Right cardiac atrium (tissue), 5 donors: ENCODE measurements around the gene KRT3. TPM values are rescaled to one million over a fixed set of nuclear protein-coding genes. Genes with fewer than 3 reads are reported as not detected.
"Not testable (repeated sequence)": the region's sequence is repeated elsewhere in the genome, so short reads cannot be mapped to it uniquely, and the experiment has no call there.

Experiments used
- ATAC-seq, 2 donors: fragments of 200-7000 bp; cut with Tn5 transposase; one replicate each; pipeline versions ENCODE4 v1.8.0 to v1.9.1; 2020; ENCODE audit warnings: moderate library complexity in 2 of 2, mild to moderate bottlenecking in 1 of 2
- DNase-seq, 3 donors: peaks; one replicate each; pipeline ENCODE4 v3.0.0-alpha.2; 2020
- H3K27ac ChIP-seq: one replicate; pipeline ENCODE4 v1.5.1; 2013; ENCODE audit warnings: mild to moderate bottlenecking, low read length, control low read depth, moderate library complexity
- H3K27me3 ChIP-seq: one replicate; pipeline ENCODE4 v1.6.1; 2013; ENCODE audit not compliant: control insufficient read depth, insufficient read depth
- H3K4me1 ChIP-seq: one replicate; pipeline ENCODE4 v1.6.1; 2013; ENCODE audit warnings: low read length; ENCODE audit not compliant: control insufficient read depth, insufficient read depth
- H3K4me3 ChIP-seq: one replicate; pipeline ENCODE4 v1.5.1; 2013; ENCODE audit warnings: low read length, control low read depth
- H3K9me3 ChIP-seq: one replicate; pipeline ENCODE4 v1.6.1; 2013; ENCODE audit warnings: low read length; ENCODE audit not compliant: control insufficient read depth
- WGBS: extraction: QIAGEN DNeasy Blood & Tissue Kit; methylation state at CpG from one replicate; pipeline ENCODE4 v1.1.7; 2013; 5-methylcytosine and 5-hydroxymethylcytosine counted together
- intact Hi-C, 4 donors: fragments of 100-400 bp; cut with DNase I; formaldehyde crosslinking; loops; one replicate each; pipeline versions ENCODE4 v1.11.0 to v1.14.0; 2022 to 2023
- polyA plus RNA-seq: library from polyadenylated mRNA; stranded (reverse); fragments of 200-250 nt; gene quantifications from one replicate; pipeline ENCODE4 v1.2.3, GENCODE V29; 2013
- total RNA-seq, 4 donors: library from RNA; stranded (reverse); fragmentation: NEBNext Ultra II Directional; extraction: Animal tissue kit (Norgen Biotek cat#: 25700); gene quantifications; one replicate each; pipeline ENCODE4 v1.2.1, GENCODE V29; 2021
- donor health status: healthy with polysubstance abuse.
- donor health status: DM: no; HTN: yes; CAD: no.
- donor health status: DM: no; HTN: no; CAD: no.
- donor health status: DM: no; HTN: yes; CAD: no; lungs with severe emphysema.
- donor health status: DM: yes; HTN: yes; CAD: no.

The KRT3 gene
- total and polyA plus RNA-seq, 5 donors = not detected

DNA sequence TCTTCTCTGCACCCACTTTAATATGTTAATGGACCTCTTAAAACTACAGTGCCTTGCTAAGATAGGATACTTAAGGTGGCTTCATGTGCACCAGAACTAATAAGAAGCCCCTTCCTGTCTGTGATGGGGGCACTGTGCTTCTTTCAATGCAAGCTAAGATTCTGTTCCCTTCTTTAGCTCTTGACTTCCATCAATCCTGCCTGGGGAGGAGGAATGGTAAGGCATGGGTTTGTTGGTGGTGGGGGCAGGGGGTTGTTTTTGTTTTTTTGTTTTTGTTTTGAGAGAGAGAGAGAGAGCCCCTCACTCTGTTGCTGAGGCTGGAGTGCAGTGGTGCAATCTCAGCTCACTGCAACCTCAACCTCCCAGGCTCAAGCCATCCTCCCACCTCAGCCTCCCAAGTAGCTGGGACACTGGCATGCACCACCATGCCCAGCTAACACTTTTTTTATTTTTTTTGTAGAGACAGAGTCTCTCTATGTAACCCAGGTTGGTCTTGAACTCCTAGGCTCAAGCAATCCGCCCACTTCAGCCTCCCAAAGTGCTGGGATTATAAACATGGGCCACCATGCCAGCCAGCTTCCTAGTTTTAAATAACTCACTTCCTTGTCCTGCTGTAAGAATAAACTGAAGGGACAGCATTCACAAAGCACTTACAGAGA, 4.5 kb upstream of the KRT3 start:
- Histone ChIP-seq H3K9me3 (no peaks in the 10 kb centered on the region), H3K27me3 (no peaks in the 10 kb centered on the region), H3K4me1 (no peaks in the 10 kb centered on the region), H3K27ac (no peak overlapping the region), H3K4me3 (no peak overlapping the region)
- intact Hi-C loops = no loop called here
- ATAC-seq = no peak
- DNase-seq = no peak
- WGBS = 76% methylated on average over 1 of the region's 1 CpG

DNA sequence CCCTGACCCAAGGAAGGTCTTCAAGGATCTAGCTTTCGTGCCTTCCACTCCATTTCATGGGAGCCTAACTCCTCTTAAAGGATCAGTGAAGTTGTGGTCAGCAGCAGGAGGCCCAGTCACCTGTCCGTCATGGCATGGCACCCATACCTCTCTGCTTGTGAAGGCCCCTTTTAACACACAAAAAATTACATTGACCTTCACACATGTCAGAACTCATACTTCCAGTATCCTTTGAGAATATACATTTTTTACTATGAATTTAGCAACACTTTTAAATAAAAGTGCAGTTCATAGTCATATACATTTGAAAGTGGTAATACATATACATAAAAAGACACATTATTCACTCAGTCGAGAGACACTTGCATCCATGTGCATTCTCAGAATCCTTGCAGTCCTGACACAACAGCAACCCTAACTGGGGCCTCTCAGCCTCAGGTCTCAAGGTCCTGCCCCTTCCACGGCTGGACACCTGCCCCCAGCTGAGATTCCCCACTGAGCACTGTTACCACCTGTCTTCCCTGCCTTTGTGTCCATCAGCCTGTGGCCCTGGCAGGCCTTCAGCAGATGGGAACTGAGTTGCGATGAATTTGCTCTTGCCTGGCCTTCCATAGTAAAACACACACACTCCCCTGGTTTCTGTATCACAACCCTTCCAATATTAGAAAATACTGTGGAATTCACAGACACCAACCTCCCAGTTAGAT, 3.7 kb upstream of the KRT3 start:
- intact Hi-C loops = no loop called here
- 76% methylated on average over 5 of the region's 5 CpGs for WGBS
- DNase-seq (no peak), ATAC-seq (no peak)
- Histone ChIP-seq H3K4me1 (no peaks in the 10 kb centered on the region), H3K4me3 (no peak overlapping the region), H3K27me3 (no peaks in the 10 kb centered on the region), H3K9me3 (no peaks in the 10 kb centered on the region), H3K27ac (no peak overlapping the region)

DNA sequence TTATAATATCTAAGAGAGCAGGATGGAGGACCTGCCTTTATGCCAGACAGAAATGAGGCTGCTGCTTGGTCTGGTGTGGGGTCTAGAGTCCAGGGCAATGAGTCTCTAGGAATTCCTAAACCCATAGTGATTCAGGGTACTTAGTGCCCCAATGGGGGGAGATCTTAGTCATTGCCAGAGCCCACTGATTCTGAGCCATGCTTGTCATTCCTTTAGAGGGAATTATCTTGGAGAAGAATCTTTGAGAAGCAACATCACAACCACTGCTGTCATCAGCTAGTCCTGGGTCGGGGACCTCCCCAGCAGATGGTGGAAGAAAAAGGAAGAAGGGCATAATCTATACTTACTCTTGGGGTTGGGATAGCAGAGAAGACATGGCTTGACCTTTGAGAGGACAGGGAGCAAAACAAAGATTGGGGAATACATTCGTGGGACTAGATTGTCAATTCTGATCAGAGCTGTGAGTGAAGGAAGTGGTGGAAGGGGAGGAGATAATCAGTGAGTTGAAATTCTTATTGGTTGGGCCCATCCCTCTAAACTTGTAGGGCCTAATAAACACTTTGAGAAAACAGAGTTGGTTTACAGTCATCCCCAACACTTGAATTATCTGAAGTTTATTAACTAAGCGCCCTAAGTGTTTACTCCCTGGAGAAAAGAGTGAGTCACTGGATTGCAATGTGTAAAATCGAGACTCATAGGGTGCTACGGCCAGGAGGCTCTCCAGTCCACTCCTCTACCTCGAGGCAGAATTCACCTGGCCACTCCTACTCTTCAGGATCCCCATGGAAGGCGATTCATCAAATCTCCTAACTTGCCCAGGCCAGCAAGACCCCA, 3.0 kb upstream of the KRT3 start:
- Histone ChIP-seq H3K4me3 (no peak overlapping the region), H3K9me3 (no peaks in the 10 kb centered on the region), H3K27ac (no peak overlapping the region), H3K27me3 (no peaks in the 10 kb centered on the region), H3K4me1 (no peaks in the 10 kb centered on the region)
- 51% methylated on average over 7 of the region's 7 CpGs for WGBS
- intact Hi-C loops = no loop called here
- no peak for DNase-seq
- ATAC-seq = no peak

DNA sequence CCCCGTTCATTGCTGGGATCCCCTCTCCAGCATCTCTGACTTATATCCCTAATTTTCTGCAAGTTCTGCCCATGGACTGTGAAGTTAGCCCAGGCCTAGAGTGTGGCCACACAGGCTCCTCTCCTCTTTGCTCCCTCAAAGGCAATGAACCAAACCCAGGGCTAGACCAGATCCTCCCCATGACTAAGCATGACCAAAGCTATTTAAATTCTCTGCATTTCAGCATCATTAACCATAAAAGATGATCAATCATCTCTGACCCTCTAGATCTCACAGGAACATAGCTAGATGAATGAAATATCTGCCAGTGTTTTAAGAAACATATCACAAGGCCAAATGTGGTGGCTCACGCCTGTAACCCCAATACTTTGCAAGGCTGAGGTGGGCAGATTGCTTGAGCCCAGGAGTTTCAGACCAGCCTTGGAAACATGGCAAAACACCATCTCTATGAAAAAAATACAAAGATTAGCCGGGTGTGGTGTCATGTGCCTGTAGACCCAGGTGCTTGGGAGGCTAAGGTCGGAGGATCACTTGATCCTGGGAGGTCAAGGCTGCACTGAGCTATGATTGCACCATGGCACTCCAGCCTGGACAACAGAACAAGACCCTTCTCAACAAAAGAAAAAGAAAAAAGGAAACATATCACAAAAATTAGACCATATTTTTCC, 2.2 kb upstream of the KRT3 start:
- H3K4me3 ChIP-seq = no peak overlapping the region
- no peaks in the 10 kb centered on the region for H3K27me3 ChIP-seq
- H3K27ac ChIP-seq = no peak overlapping the region
- DNase-seq = no peak
- intact Hi-C loops = no loop called here
- H3K9me3 ChIP-seq = no peaks in the 10 kb centered on the region
- 85% methylated on average over 4 of the region's 4 CpGs for WGBS
- no peaks in the 10 kb centered on the region for H3K4me1 ChIP-seq
- ATAC-seq = no peak

DNA sequence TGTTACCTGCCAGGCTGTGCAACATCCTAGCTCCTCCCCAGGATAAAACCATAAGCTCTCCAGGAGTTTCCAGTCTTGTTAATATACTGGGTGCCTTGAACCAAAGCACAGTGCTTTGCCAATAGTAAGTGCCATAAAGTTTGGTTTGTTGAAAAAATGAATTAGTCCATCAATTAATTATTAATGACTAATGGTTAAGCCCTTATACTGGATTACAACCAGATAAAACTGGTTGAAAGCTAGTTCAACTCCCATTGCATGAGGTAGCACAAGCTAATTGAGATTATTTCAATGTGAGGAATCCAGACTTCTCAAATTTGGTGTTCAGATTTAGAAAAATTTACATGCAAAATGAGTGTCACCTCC, 1.6 kb upstream of the KRT3 start:
- DNase-seq = no peak
- no peak for ATAC-seq
- H3K27ac ChIP-seq = no peak overlapping the region
- H3K4me3 ChIP-seq = no peak overlapping the region
- intact Hi-C loops = no loop called here
- H3K4me1 ChIP-seq = no peaks in the 10 kb centered on the region
- H3K27me3 ChIP-seq = no peaks in the 10 kb centered on the region
- H3K9me3 ChIP-seq = no peaks in the 10 kb centered on the region

DNA sequence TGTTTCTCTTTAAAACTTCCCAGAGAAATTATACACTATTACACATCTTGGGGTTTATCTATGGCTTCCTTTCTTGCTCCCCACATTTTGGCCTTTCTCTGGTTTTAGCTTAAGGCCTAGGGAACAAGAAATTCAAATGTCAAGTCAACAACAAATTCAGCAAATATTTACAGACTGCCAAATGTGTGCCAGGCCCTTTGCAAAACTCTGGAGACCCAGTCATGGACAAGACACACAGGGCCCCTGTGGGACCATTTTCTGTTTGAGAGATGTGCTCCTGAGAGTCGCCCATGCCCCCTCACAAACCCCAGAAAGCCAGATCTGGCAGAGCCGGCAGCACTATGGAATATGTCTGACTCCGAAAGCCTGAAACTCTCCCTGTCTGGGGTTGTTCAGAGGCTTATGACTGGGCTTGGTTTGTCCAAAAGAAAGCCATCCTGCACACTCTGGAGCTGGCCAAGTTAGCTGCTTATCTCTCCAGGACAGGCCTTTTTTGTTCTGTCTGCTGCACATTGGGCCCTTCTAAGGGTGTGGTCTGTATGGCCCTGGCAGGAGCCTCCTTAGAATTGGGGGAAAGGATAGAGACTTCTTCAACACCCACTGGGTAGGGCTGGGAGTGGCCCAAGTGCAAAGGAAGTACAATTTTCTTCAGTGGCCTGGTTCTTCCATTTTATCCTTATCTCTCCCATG, 1.1 kb upstream of the KRT3 start:
- WGBS = 78% methylated on average over 3 of the region's 3 CpGs
- DNase-seq (no peak), ATAC-seq (no peak)
- Histone ChIP-seq H3K27ac (no peak overlapping the region), H3K9me3 (no peaks in the 10 kb centered on the region), H3K4me1 (no peaks in the 10 kb centered on the region), H3K4me3 (no peak overlapping the region), H3K27me3 (no peaks in the 10 kb centered on the region)
- intact Hi-C loops = no loop called here

DNA sequence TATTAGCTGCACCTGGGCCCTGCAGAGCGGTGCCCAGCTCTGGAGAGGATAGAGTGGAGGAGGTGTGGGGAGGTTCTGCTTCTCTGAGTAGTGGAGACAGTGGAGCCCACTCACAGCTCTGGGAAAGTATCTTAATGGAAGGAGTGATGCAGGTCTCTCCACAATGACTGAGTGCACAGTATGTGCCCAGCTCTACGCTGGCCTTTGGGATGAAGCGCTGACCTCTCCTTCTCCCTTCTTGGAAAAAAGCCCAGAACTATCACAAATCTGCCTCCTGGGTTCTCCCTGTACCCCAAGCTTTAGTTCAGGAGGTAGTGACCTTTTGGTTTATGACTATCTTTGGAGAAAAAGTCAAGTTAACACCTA, 495 bp upstream of the KRT3 start:
- intact Hi-C loops = no loop called here
- no peaks in the 10 kb centered on the region for H3K4me1 ChIP-seq
- 94% methylated on average over 3 of the region's 3 CpGs for WGBS
- no peak overlapping the region for H3K27ac ChIP-seq
- ATAC-seq = no peak
- H3K4me3 ChIP-seq = no peak overlapping the region
- H3K27me3 ChIP-seq = no peaks in the 10 kb centered on the region
- no peak for DNase-seq
- H3K9me3 ChIP-seq = no peaks in the 10 kb centered on the region

DNA sequence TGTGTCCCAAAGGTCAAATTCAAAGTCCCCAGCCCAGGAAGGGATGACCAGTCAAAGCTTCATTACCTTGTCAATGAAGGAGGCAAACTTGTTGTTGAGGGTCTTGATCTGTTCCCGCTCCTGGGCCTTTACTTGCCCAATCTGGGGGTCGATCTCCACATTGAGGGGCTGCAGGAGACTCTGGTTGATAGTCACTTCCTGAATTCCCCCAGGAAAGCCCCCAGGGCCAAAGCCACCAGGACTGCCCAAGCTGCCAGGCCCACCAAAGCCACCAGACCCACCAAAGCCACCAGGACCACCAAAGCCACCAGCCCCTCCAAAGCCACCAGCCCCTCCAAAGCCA, 614 bp downstream of the KRT3 start:
- H3K27me3 ChIP-seq, H3K4me1 ChIP-seq, H3K4me3 ChIP-seq, H3K9me3 ChIP-seq, intact Hi-C loops, H3K27ac ChIP-seq, DNase-seq, ATAC-seq: not testable (repeated sequence)
- WGBS = 85% methylated on average over 2 of the region's 2 CpGs

DNA sequence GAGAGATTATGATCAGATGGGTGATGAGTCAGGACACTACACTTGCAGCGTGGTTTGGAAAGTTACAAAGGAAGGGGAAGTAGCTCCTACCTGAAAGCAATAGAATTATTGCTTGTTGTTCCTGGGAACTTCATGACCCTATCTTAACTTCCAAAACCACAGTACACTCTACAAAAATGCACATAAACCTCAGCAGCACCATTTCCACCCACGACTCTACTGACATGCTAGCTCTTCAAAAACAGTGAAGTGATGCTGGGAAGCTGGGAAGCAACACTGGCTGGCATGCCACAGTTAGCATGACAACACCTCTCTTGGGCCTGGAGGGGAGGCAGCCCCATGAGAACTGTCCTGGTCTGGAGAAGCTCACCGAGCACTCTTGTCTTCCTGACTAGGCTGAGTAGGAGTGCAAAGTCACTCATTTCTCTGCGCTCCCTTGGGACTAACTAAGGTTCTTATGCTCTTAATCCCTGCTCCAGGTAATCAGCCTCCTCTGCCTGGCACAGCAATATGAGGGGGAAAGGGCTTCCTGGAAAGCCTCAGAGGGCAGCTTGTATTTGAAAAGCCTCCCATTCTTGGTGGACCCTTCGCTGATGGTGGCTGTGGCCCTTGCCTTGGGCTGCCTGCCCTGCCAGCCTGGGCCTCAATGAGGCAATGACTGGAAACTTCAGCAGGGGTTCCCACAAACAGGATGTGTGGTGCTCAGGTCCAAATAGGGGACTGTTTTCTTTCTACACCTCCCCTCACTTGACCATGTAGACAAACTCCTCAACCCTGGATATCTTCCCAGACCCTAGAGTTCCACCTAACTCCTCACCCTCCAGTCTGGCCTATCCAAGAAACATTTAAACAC, 1.2 kb downstream of the KRT3 start:
- intact Hi-C loops = no loop called here
- Histone ChIP-seq H3K27ac (no peak overlapping the region), H3K27me3 (no peaks in the 10 kb centered on the region), H3K9me3 (no peaks in the 10 kb centered on the region), H3K4me3 (no peak overlapping the region), H3K4me1 (no peaks in the 10 kb centered on the region)
- DNase-seq = no peak
- no peak for ATAC-seq
- 78% methylated on average over 5 of the region's 5 CpGs for WGBS
